Prostate gland (tissue), 2 donors: ENCODE data around the gene CEP128. TPM values are rescaled to one million over a fixed set of nuclear protein-coding genes. Genes with fewer than 3 reads are reported as not detected.

Experiments
- DNase-seq: peaks from one replicate; pipeline ENCODE4 v3.0.0-alpha.2; 2019; ENCODE audit warnings: low spot score
- H3K27ac ChIP-seq, 2 donors: fragments of 200-600 bp; sonication (generic); 2 replicates each; pipeline ENCODE4 v1.5.1; 2017 to 2019
- H3K27me3 ChIP-seq: fragments of 200-600 bp; sonication (generic); replicated peaks from 2 replicates; pipeline ENCODE4 v1.5.1; 2019; ENCODE audit not compliant: insufficient read depth
- H3K36me3 ChIP-seq, 2 donors: fragments of 200-600 bp; sonication (generic); 1 replicate in 1 of 2; 2 replicates in 1 of 2; pipeline versions ENCODE4 v1.5.1 to v1.8.1; 2017 to 2019
- H3K4me1 ChIP-seq: fragments of 200-600 bp; sonication (generic); replicated peaks from 2 replicates; pipeline ENCODE4 v1.5.1; 2019
- H3K4me3 ChIP-seq, 2 donors: fragments of 200-600 bp; sonication (generic); 2 replicates each; pipeline ENCODE4 v1.5.1; 2017 to 2019
- H3K9me3 ChIP-seq: fragments of 200-600 bp; sonication (generic); 2 replicates; pipeline ENCODE4 v1.5.1; 2017
- CTCF ChIP-seq, 4 experiments: fragments of 200-600 bp in 2 of 4; fragments of 450-650 bp in 2 of 4; sonication (generic) in 2 of 4; IDR thresholded peaks; 1 replicate in 3 of 4; 2 replicates in 1 of 4; pipeline ENCODE4 v1.5.1; 2016 to 2019; ENCODE audit warnings: antibody characterized with exemption in 4 of 4, mild to moderate bottlenecking in 2 of 4, moderate library complexity in 2 of 4
- POLR2A ChIP-seq: fragments of 450-650 bp; IDR thresholded peaks from one replicate; pipeline ENCODE4 v1.6.1; 2016; ENCODE audit warnings: antibody characterized with exemption, mild to moderate bottlenecking
- POLR2AphosphoS5 ChIP-seq: sonication (generic); formaldehyde crosslinking; IDR thresholded peaks from one replicate; pipeline ENCODE4 v1.6.1; 2017; ENCODE audit warnings: antibody characterized with exemption
- WGBS: methylation state at CpG from one replicate; pipeline ENCODE4 v1.1.5; 2018; 5-methylcytosine and 5-hydroxymethylcytosine counted together
- intact Hi-C: fragments of 100-400 bp; cut with DNase I; formaldehyde crosslinking; loops from one replicate; pipeline ENCODE4 v1.14.2; 2022
- total RNA-seq, 2 donors: library from RNA; depleted of rRNA; stranded (reverse); fragments of >200 nt; gene quantifications; one replicate each; pipeline ENCODE4 v1.1.0, GENCODE V29; 2016

CEP128 gene
- total RNA-seq, 2 donors from 2014 or later: 6.4 to 7.3 TPM

- no peak for DNase-seq
- no peaks in the 10 kb centered on the region for H3K36me3 ChIP-seq
- no peak overlapping the region for H3K27ac ChIP-seq
- no peaks in the 10 kb centered on the region for H3K9me3 ChIP-seq
- intact Hi-C loops: no loop called here
- H3K4me1 ChIP-seq: no peaks in the 10 kb centered on the region
- TF ChIP-seq CTCF (IDR thresholded peaks at IDR 0.05) (no peak), POLR2A (no peak), POLR2AphosphoS5 (no peak)
- H3K27me3 ChIP-seq: no peaks in the 10 kb centered on the region
- 82% methylated on average over 2 of the region's 2 CpGs for WGBS
- H3K4me3 ChIP-seq: no peak overlapping the region
Observed at GRCh38 chr14:80494769-80495168, 446.8 kb downstream of the CEP128 start.

GRCh38 chr14:80493620-80494019 lies 447.9 kb downstream of the CEP128 start:
- Histone ChIP-seq H3K27me3 (no peaks in the 10 kb centered on the region), H3K4me3 (no peak overlapping the region), H3K36me3 (no peaks in the 10 kb centered on the region), H3K4me1 (no peaks in the 10 kb centered on the region), H3K27ac (no peak overlapping the region), H3K9me3 (no peaks in the 10 kb centered on the region)
- DNase-seq: no peak
- intact Hi-C loops: no loop called here
- no peak for TF ChIP-seq CTCF (IDR thresholded peaks at IDR 0.05)
- TF ChIP-seq POLR2A: no peak
- TF ChIP-seq POLR2AphosphoS5: no peak
- 90% methylated on average over 5 of the region's 5 CpGs for WGBS

- no peaks in the 10 kb centered on the region for H3K36me3 ChIP-seq
- H3K9me3 ChIP-seq: no peaks in the 10 kb centered on the region
- no peak overlapping the region for H3K4me3 ChIP-seq
- H3K4me1 ChIP-seq: no peaks in the 10 kb centered on the region
- no peak for TF ChIP-seq POLR2A
- no peak for TF ChIP-seq CTCF (IDR thresholded peaks at IDR 0.05)
- no peak for TF ChIP-seq POLR2AphosphoS5
- H3K27ac ChIP-seq: no peak overlapping the region
- intact Hi-C loops: no loop called here
- DNase-seq: no peak
- no peaks in the 10 kb centered on the region for H3K27me3 ChIP-seq
- WGBS: 47% methylated on average over 2 of the region's 2 CpGs
Observed at GRCh38 chr14:80491650-80492049, 449.9 kb downstream of the CEP128 start.

- Histone ChIP-seq H3K27ac (no peak overlapping the region), H3K4me3 (no peak overlapping the region), H3K4me1 (no peaks in the 10 kb centered on the region), H3K9me3 (no peaks in the 10 kb centered on the region), H3K27me3 (no peaks in the 10 kb centered on the region), H3K36me3 (no peaks in the 10 kb centered on the region)
- no peak for DNase-seq
- no peak for TF ChIP-seq CTCF (IDR thresholded peaks at IDR 0.05)
- TF ChIP-seq POLR2AphosphoS5: peak; percentile 16
- 44% methylated on average over 4 of the region's 4 CpGs for WGBS
- intact Hi-C loops: no loop called here
Observed at GRCh38 chr14:80491131-80491530, 450.4 kb downstream of the CEP128 start.

- 95% methylated on average over 3 of the region's 3 CpGs for WGBS
- no peaks in the 10 kb centered on the region for H3K27me3 ChIP-seq
- H3K4me1 ChIP-seq: no peaks in the 10 kb centered on the region
- no peaks in the 10 kb centered on the region for H3K36me3 ChIP-seq
- no peak for DNase-seq
- no peaks in the 10 kb centered on the region for H3K9me3 ChIP-seq
- H3K27ac ChIP-seq: no peak overlapping the region
- intact Hi-C loops: no loop called here
- TF ChIP-seq POLR2AphosphoS5: no peak
- TF ChIP-seq POLR2A: no peak
- no peak for TF ChIP-seq CTCF (IDR thresholded peaks at IDR 0.05)
- H3K4me3 ChIP-seq: no peak overlapping the region
Observed at GRCh38 chr14:80489513-80489912, 452.0 kb downstream of the CEP128 start.
